GM21723 (cell line): ENCODE measurements around the gene COQ9.
"Not testable (repeated sequence)": the region's sequence is repeated elsewhere in the genome, so short reads cannot be mapped to it uniquely, and the experiment has no call there.

Experiments used
- ATAC-seq: cut with Tn5 transposase; IDR thresholded peaks from one replicate; pipeline ENCODE4 v1.9.1; 2021; ENCODE audit warnings: mild to moderate bottlenecking, moderate library complexity; ENCODE audit not compliant: unreplicated experiment

Gene COQ9

GRCh38 chr16:57484515-57485005, 37.3 kb downstream of the COQ9 start:
- no peak for ATAC-seq

- ATAC-seq, result no peak
Observed at GRCh38 chr16:57485091-57485915, 38.0 kb downstream of the COQ9 start.

DNA sequence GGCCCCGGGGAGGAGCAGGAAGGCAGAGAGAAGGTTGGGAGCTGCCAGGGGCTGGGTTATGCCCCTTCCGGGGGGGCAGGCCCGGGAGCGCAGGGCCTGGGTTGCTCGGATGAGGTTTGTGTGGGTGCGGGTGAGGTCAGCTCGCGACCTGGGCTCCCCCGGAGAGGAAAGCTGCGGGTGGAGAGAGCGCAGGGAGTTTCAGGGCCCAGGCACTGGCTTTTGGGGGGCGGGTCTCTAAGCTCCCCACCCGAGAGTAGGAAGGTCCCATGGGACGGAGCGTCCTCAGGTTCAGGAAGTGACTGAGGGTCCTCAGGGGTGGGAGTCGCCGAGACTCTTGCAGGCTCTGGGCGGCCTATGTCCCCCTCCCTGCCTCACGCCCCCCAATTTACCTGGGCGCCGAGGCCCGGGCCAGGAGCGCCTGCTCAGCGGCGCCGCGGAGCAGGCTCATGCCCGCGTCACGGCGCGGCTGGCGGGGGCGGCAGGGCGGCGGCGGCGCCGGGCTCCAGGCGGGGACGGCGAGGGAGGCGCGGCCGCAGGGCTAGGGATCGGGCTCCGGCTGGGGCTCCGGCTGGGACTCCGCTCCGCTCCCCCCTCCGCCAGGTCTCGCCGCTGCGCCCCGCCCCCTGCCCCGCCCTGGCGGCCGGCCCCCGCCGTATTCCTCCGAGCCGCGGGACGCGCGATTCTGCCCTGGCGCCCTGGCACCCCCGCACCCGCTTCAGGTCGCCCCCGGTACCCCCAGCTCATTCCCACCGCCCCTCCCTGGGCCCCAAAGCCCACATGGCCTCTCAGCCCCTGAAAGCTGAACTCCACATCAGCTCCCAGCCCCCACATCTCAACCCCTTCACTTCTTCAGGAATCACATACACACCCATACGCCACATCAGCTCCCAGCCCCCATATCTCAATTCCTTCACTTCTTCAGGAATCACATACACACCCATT, 38.9 kb downstream of the COQ9 start, which contains the start of gene DOK4:
DOK4 (minus strand) TSS at position 578 of the 942 bp plus-strand sequence. CDS start 6,986 bp downstream, outside the sequence.
- ATAC-seq, result peak; percentile 92

- ATAC-seq, result no peak
Observed at GRCh38 chr16:57486858-57487834, 39.9 kb downstream of the COQ9 start.

GRCh38 chr16:57489229-57489628, 42.0 kb downstream of the COQ9 start:
- no peak for ATAC-seq

GRCh38 chr16:57493767-57494166, 46.5 kb downstream of the COQ9 start:
- ATAC-seq, result no peak

GRCh38 chr16:57497121-57497520, 49.8 kb downstream of the COQ9 start:
- ATAC-seq, result no peak

GRCh38 chr16:57498031-57498430, 50.8 kb downstream of the COQ9 start:
- ATAC-seq, result no peak

DNA sequence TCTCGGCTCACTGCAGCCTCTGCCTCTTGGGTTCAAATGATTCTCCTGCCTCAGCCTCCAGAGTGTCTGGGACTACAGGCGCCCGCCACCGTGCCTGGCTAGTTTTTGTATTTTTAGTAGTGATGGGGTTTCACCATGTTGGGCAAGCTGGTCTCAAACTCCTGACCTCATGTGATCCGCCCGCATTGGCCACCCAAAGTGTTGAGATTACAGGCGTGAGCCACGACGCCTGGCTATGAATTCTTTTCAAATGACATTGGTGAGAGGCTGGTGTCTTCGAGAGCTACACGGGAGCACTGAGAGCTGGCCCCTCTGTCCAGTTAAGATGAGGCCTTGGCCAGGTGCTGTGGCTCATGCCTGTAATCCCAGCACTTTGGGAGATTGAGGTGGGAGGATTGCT, 52.7 kb downstream of the COQ9 start:
- ATAC-seq, result not testable (repeated sequence)

DNA sequence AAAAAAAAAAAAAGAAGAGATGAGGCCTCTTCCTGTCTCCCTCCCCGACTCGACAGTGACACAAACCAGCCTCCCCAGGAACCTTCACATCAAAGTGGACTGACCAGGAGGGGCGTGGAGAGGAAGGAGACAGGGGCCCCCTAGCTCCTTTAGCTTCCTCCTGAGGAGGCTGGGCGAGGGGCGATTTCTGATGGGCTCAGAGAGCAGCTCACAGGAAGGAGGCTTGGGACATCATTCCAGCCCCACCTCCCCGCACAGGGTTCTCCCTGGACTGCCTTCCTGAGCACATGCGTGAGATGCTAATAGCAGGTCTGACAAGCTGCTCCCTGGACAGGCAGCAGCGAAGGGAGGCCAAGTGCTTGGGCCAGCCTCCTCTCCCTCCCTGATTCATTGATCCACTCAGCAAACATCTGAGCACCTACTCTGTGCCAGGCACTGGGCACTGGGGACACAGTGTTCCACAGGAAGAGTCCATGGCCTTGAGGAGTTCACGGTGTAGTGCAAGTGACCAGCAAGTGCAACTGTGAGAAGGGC, 53.4 kb downstream of the COQ9 start:
- no peak for ATAC-seq

DNA sequence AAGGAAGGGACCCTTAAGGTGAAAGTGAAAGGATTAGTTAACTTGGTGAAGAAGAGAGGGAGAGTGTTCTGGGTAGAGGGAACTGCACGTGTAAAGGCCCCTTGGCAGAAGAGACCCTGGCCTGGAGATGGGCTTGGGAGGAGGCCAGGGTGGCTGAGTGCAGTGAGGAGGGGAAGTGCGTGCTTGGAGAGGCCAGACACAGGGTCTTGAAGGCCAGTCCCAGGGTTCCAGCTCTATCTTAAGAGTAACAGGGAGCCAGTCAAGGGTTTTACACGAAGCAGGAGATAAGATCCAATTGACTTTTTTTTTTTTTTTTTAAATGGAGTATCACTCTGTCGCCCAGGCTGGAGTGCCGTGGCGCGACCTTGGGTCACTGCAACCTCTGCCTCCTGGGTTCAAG, 54.2 kb downstream of the COQ9 start:
- ATAC-seq, result no peak

DNA sequence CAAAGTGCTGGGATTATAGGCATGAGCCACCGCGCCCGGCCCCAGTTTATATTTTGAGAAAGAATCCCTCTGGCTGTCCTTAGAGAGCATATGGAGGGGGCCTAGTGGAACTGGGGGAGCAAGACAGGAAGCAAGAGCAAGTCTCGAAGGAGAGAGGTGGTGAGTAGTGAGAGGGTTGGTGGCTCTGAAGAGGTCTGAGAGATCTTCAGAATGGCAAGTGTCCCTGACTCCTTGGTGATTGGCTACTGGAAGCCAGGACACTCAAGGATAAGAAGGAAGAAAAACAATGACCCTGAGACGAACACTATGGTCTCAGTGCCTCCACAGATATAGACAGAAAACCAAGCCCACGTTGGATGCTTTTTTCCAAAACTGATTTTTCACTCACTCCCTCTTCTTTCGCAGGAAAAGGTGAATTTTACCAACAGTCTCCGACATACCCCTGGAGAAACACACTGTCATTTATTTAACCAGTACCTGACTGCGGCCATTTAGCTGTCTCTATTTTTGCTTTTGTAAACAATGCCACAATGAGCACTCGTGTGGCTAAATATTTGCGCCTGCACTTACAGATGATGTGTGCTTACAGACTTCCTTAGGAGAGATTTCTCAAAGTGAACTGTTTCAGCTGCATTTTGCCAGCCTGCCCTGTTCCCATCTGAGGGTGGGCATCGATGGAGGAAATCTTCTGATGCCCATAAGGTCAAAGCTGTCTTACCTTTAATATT, 54.9 kb downstream of the COQ9 start:
- no peak for ATAC-seq

DNA sequence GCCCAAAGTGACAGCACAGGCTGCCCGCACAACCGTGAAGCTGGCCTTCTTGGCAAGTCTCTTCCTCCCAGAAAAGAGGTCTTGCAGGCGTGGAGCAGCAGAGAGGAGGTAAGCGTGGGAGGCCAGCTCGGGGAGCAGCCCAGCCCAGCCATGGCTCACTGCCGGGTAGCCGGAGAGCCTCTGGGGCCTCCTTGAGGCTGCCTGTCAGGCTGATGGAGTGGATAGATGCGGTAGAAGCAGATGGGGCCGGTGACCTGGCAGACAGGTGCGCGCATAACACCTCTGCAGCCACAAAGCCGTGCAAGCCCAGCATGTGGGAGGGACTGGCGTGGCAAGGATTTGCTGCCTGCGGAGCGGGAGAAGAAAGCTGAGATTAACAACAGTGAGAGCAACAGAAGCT, 56.1 kb downstream of the COQ9 start:
- no peak for ATAC-seq

GRCh38 chr16:57504001-57504400, 56.7 kb downstream of the COQ9 start:
- no peak for ATAC-seq

DNA sequence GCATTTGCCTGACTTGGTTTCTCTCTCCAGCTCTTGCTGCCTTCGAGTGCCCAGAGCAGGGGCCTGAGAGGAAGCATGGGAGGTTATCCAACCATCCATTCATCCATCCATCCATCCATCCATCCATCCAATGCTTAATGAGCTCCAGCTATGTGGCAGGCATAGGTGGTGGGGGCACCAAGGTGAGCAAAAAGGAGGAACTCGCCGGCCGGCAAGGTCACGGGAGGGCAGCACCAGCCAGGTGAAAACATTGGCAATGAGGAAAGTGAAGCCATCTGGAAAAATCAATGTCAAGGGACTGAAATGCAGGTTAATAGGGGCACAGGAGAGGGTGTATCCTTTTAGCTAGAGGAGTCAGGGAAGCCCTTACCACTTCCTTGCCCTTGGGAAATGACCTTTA, 57.2 kb downstream of the COQ9 start:
- ATAC-seq, result no peak

DNA sequence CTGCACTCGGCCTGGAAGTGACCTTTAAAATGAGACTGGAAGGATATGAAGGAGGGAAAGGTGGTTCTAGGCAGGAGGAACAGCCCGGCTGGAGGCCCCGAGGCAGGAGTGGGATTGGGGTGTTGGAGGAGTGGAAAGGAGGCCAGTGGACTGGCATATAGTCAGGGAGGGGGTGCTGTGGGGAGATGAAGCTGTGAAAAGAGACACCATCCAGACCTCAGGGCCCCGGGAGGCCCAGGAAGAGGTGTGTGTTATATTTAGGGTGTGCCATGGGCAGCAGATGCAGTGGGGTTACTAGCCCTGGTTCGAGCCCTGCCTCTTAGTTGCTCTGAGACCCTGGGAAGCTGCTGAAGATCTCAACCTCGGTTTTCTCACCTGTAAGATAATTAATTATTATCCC, 57.9 kb downstream of the COQ9 start:
- no peak for ATAC-seq

DNA sequence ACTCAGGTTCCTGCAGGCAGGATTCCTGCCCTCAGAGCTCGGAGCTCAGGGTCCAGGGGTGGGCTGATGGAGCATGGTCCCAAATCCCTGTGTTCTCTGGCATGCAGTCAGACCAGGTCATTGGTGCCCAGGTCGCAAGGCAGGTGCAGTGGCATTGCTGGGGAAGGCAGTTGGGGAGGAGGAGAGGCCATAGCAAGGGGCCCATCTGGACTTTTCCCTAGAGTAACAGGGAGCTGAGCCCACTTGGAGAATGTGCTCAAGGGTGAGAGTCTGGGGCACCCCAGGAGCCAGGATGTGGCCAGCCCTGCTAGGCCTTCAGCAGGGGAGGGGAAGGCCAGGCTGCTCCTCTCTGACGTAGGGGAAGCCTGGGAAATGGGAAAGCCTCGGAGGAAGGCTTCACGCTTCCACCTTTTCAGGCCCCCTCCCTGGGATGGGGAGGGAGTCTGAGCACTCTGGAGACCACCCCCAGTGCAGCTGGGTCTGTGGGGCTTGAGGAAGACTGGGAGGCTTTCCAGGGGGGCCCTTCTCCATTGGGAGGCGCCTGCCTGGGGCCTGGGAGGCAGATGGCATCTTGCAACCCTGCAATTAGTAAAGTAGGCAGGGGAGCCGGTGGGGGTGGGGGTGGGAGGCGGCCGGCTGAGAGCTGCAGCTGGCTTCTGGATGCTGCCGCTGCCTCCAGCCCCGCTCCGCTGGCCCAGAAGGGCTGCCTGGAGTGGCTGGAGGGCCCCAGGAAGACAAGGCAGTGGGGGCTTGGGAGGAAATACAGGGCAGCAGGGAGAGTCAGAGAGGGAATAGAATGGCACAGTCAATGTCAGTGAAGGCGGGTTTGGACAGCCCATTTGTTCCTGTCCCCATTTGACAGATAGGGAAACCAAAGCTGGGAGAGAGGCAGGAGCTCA, 60.1 kb downstream of the COQ9 start:
- ATAC-seq, result no peak

DNA sequence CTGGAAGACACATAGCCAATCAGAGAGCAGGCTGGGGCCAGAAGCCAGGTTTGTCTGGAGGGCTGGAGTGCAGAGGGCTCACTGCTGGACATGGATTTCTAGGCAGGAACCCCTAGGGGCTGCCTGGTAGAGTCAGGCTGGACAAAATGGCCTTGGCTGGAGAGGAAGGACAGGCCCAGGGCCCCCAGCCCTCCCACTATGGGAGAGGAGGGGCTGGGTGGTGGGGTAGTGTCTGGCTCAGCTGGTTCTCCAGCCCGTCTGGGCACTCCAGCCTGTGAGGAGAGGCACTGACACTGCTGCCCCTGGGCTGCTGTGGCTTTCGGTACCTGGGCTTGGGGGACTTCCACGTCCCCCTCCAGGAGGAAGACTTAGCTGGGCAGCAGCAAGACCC, 60.8 kb downstream of the COQ9 start:
- no peak for ATAC-seq
